A673 (cell line): ENCODE results near the gene HRH2.

Source experiments
- CTCF ChIP-seq: fragments of 300-800, 200-600 bp; sonication (generic); conservative IDR thresholded peaks from 2 replicates; pipeline ENCODE4 v1.5.1; 2017; ENCODE audit warnings: low read depth, mild to moderate bottlenecking, antibody characterized with exemption, low read length, moderate library complexity, mixed read lengths
- EZH2 ChIP-seq: fragments of 200-600 bp; sonication (generic); IDR thresholded peaks from 2 replicates; pipeline ENCODE4 v1.6.1; 2017; ENCODE audit warnings: borderline replicate concordance, low read depth, mild to moderate bottlenecking, mixed read lengths, antibody characterized with exemption, low read length; ENCODE audit not compliant: poor library complexity, severe bottlenecking

- no peak for TF ChIP-seq CTCF
- no peak for TF ChIP-seq EZH2
Measured at GRCh38 chr5:175678074-175678473, 20.2 kb downstream of the HRH2 start.
